ENCODE measurements around the gene PRSS56.
"Not testable (repeated sequence)": the region's sequence is repeated elsewhere in the genome, so short reads cannot be mapped to it uniquely, and the experiment has no call there.

The PRSS56 gene

DNA sequence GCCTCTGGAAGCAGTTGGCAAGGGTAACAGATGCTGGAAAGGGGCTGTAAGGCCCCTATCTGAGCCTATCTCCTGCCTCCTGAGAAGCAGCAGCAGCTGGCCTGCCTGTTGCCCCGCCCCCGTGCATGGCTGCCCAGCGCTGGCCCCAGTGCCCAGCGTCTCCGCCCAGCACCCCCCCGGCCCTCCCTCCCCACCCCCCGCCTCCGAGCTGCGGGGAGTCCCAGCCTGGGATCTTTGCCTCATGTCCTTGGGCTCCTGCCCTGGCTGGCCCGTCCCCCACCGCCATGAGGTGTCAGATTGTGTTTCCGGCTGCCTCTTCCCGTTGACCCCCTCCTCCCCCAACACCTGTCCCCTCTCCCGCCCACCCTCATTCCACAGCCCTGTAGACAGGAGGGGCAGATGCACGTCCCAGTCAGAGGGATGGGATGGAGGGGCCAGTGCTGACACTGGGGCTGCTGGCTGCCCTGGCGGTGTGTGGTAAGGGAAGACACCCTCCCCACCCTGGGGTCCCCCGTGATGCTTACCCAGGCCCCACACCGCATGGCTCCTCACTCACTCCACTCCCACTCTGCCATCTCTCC is 5.7 kb downstream of the PRSS56 start, which contains the start of gene CHRND:
Gene CHRND, plus strand, starts transcription at position 370 of the 581 bp plus-strand sequence. Its CDS starts 56 bp downstream, at position 426.
- DNase-seq, result no peak
- ATAC-seq, result no peak

- DNase-seq (no peak), ATAC-seq (no peak)
These were observed 6.3 kb downstream of the PRSS56 start for GRCh38 chr2:232526372-232526941.

GRCh38 chr2:232527905-232528470 is 7.8 kb downstream of the PRSS56 start:
- DNase-seq (no peak), ATAC-seq (no peak)

- DNase-seq, result no peak
- no peak for ATAC-seq
These were observed 8.7 kb downstream of the PRSS56 start for GRCh38 chr2:232528746-232529460.

GRCh38 chr2:232529806-232530547 is 9.8 kb downstream of the PRSS56 start:
- ATAC-seq, result no peak
- DNase-seq, result no peak

DNA sequence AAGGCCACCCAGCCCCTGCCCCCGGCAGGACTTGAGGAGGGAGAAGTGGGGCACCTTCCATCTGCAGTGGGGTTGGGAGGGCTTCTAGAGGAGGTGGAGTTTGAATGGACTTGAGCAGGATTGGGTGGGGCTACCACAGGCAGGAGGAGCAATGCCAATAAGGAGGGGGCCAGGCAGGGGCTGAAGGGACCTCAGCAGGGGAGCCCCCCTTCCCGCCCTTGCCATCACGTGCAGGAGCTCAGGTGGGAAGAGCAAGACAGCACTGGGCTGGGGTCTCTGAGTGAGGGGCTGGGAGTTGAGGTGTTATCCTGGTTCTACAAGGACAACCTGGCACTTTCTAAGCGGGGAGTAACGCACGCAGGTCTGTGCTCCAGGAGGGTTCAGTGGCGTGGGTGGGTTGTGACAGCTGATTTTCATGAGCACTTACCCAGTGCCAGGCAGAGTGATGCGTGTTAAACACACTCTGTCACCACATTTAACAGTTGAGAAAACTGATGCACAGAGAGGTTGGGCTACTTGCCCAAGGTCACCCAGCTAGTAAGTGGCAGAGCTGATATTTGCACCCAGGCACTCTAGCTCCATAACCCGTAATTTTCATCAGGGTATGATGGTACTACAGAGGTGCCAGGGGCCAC is 10.6 kb downstream of the PRSS56 start:
- no peak for ATAC-seq
- DNase-seq, result no peak

- ATAC-seq, result no peak
These were observed 12.2 kb downstream of the PRSS56 start for GRCh38 chr2:232532419-232532818.

GRCh38 chr2:232532821-232533220 is 12.6 kb downstream of the PRSS56 start:
- ATAC-seq, DNase-seq: not testable (repeated sequence)

More at GRCh38 chr2:232532419-232532818, 12.2 kb downstream of the PRSS56 start:
- no peak for DNase-seq

- DNase-seq (no peak), ATAC-seq (no peak)
These were observed 13.9 kb downstream of the PRSS56 start for GRCh38 chr2:232533944-232534710.

DNA sequence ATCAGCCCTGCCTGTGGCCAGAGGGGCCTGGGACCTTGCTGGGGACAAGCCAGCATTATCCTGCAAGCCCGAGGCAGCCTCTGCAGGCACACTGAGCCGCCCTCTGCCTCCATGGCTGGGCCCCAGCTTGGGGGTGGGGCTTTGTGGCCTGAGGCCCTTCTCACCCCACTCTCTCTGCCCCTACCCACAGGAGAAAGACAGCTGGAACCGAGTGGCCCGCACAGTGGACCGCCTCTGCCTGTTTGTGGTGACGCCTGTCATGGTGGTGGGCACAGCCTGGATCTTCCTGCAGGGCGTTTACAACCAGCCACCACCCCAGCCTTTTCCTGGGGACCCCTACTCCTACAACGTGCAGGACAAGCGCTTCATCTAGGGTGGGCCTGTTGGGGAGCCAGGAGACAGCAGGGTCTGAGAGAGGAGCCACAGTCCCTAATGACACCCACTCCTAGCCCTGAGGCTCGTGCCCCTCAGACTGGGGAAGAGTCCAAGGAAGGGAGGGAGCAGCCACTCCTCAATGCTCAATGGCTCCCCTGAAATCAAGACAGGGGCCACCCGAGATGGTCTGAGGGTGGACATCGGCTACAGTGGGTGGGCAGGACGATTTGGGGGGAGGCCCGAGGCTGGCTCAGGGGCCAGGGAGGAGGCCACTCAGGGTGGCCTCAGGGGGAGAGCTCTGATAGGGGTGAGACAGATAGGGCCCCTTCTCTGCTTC is 14.9 kb downstream of the PRSS56 start:
- DNase-seq (no peak), ATAC-seq (no peak)

DNA sequence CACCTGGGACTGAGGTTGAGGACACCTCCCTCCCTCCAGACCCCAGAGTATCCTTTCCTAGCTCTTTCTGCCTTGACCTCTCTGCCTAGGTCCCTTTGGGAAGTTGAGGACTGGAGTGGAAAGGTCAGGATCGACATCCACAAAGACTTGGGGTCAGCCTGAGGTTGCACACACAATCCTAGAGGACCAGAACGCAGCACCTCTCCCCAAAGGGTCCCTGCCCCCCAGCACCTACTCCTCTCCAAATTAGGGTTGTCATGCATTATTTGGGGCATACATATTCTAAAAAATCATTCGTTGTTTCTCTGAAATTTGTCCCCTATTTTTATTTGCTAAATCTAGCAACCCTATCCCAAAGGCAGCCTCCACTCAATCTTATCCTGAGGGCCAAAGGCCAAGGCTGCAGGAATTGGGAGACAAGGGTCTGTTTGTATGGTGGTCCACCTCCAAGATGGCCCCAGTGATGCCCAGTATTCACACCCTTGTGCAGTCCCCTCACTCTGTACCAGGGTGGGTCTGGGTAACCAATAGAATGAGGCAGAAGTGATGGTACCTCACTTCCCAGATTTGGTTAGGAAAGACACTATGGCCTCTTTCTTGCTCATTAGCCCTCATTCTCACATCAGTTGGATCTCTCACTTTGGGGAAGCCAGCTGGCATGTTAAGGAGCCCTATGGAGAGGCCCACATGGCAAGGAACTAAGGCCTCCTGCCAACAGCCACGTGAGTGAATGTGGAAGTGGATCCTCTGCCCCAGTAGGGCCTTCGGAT is 15.8 kb downstream of the PRSS56 start:
- ATAC-seq (no peak), DNase-seq (no peak)

DNA sequence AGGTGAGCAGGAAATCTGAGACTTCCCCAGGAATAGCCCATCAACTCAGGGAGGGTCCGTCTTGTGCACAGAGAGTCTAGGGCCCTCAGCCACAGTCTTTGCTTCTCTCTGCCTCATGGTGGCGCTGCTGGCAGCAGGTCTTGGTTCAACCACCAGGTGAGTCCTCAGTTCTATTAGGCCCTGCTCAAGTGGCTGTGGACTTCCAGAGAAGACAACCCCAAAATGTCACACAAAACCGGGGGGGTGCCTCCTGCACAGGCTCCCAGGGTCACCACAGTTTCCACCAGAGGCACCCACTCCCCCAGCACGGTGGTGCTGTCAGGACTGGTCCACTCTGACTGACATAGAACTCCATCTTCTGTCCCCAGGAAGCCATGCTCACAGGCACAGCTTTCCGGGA is 16.9 kb downstream of the PRSS56 start:
- no peak for DNase-seq
- ATAC-seq, result no peak

DNA sequence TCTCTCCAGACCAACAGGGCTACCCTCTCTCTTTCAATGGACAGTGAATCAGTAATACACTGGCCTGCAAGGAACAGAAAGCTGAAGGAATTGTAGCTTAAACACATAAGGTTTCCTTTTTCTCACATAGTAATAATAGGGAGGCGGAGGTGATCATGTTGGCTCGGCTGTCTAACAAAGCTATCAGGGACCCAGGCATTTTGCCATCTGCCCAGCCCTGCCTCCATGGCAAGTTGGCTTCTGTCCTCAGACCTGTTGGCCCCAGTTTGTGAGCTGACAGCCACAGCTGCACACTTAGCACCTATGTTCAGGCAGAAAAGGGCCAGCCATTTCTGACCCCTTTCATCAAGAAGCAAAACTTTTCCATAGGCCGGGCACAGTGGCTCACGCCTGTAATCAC is 17.3 kb downstream of the PRSS56 start:
- DNase-seq (no peak), ATAC-seq (no peak)

- ATAC-seq, result no peak
- DNase-seq, result no peak
These were observed 18.5 kb downstream of the PRSS56 start for GRCh38 chr2:232538671-232539070.

DNA sequence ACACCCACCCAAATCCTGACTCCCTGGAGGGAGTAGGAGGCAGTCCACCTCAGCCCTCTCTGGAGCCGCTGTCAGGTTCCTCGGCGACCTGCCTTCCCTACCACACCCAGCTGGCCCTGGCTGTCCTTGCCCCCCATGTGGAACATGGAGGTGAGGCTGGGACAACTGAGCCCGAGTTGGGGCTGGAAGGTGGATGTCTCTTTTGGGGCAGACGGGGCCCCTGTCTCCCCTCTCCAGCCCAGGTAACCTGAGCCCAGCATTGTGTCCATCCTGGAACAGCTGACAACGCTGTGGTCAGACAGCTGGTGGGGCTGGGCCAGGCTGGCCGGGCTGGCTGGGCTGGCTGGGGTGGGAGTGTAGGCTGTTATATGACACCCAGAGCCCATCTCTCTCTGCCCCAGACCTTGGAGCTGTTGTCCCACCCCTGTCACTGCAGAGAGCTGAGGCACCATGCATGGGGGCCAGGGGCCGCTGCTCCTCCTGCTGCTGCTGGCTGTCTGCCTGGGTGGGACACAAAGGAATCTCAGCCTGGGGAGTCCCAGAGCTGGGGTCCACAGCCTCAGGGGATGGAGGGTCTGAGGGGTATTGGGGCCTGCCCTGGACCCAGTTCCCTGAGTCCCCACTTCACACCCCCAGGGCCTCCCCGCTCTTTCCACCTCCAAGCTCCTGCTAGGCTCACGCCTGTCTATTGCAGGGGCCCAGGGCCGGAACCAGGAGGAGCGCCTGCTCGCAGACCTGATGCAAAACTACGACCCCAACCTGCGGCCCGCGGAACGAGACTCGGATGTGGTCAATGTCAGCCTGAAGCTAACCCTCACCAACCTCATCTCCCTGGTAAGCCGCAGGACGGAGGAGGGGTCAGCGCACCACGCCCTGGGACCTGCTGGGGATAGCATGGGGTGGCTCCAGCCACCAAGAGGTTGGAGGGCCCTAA is 19.4 kb downstream of the PRSS56 start, which contains the start of gene CHRNG:
Gene CHRNG, plus strand, starts transcription at position 395 of the 934 bp plus-strand sequence. Its CDS starts 56 bp downstream, at position 451.
- no peak for DNase-seq
- no peak for ATAC-seq

DNA sequence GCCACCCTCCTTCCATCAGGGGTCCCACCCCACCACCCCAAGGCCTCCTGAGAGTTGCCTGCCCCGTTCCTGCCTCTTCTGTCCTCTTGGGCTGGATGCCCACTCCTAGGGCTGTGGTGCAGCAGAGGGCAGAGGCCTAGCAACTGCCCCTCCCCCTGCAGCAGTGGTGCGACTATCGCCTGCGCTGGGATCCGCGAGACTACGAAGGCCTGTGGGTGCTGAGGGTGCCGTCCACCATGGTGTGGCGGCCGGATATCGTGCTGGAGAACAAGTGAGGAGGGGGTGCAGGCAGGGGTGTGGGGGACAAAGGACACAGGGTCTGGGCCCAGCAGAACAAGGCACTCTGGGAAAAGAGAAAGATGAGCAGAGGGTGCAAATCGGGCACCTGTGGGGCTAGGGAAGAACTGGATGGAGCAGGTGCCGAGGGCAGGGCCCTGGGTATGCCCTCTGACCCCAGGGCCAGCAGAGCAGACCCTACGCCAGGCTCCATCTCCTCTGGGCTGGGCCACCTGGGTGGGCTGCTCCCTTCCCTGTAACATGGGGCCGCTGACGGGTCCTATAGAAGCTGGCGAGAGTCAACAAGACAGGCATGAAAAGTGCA is 20.4 kb downstream of the PRSS56 start:
- no peak for ATAC-seq
- DNase-seq, result no peak

- ATAC-seq (no peak), DNase-seq (no peak)
These were observed 21.2 kb downstream of the PRSS56 start for GRCh38 chr2:232541195-232541960.

Measured in stimulated activated naive CD8-positive, alpha-beta T cell treated with anti-CD3 and anti-CD28 coated beads, Interleukin-15, Interleukin-2, amounts not matched to agents 100 U/mL and 50 U/mL, for 24 hours (primary cell).